Endothelial cell of umbilical vein (primary cell): ENCODE data around the gene TSPAN5. TPM values are rescaled to one million over a fixed set of nuclear protein-coding genes. Genes with fewer than 3 reads are reported as not detected.
A peak's percentile ranks its signal among the peaks of the same experiment; 100 is the strongest.

Experiments
- BruUV-seq: library from RNA; stranded (reverse); fragments of 400-500 nt; replicated peaks from 2 replicates; lab custom pipeline; 2021; lab: Mats Ljungman, UMichigan
- CTCF ChIA-PET: fragments of 300-600, 350-600 bp; sonication (Branson Sonifier 250); formaldehyde crosslinking; loops from one replicate; lab custom pipeline; 2021; ENCODE audit warnings: antibody characterized with exemption, inconsistent platforms; lab: Charles Lee
- POLR2A ChIA-PET: fragments of 300-600, 350-600 bp; sonication (Branson Sonifier 250); formaldehyde crosslinking; loops from one replicate; lab custom pipeline; 2021; ENCODE audit warnings: antibody characterized with exemption, inconsistent platforms; lab: Charles Lee
- DNase-seq: peaks from one replicate; pipeline ENCODE4 v3.0.0-alpha.2; 2011; ENCODE audit warnings: low read depth, low spot score
- FAIRE-seq: peaks from 2 replicates; lab custom pipeline; 2011; peaks lifted over from hg19 to GRCh38; lab: Jason Lieb, UNC
- H2AFZ ChIP-seq: 2 replicates; pipeline ENCODE4 v1.6.0; 2012; ENCODE audit warnings: low read depth, low read length, control low read depth, inconsistent platforms
- H3K27ac ChIP-seq: 2 replicates; pipeline ENCODE4 v1.5.1; 2011; ENCODE audit warnings: low read depth, mild to moderate bottlenecking, control low read depth, low read length, moderate library complexity; ENCODE audit not compliant: insufficient read depth
- H3K27me3 ChIP-seq, 2 experiments: 2 replicates each; pipeline versions ENCODE4 v1.6.0 to v1.6.1; 2011; ENCODE audit warnings: low read length in 2 of 2, mixed read lengths in 1 of 2; ENCODE audit not compliant: control insufficient read depth in 2 of 2, insufficient read depth in 2 of 2
- H3K36me3 ChIP-seq, 2 experiments: 2 replicates in 1 of 2; 3 replicates in 1 of 2; pipeline ENCODE4 v1.5.1; 2011; ENCODE audit warnings: low read length in 2 of 2, mild to moderate bottlenecking in 1 of 2, moderate library complexity in 1 of 2; ENCODE audit not compliant: control insufficient read depth in 2 of 2, insufficient read depth in 2 of 2; ENCODE audit errors: extremely low read depth in 1 of 2
- H3K4me1 ChIP-seq: 3 replicates; pipeline ENCODE4 v1.5.1; 2011; ENCODE audit warnings: mild to moderate bottlenecking, low read length; ENCODE audit not compliant: control insufficient read depth, insufficient read depth; ENCODE audit errors: extremely low read depth
- H3K4me2 ChIP-seq: 2 replicates; pipeline ENCODE4 v1.6.1; 2011; ENCODE audit warnings: low read length, control low read depth, mixed read lengths; ENCODE audit not compliant: insufficient read depth
- H3K4me3 ChIP-seq, 3 experiments: fragments of 200-600 bp in 1 of 3; sonication (generic), shearing (Covaris generic) in 1 of 3; replicated peaks in 1 of 3; 2 replicates each; pipeline ENCODE4 v1.5.1; 2011 to 2016; ENCODE audit warnings: control low read depth in 3 of 3, low read length in 3 of 3, mild to moderate bottlenecking in 2 of 3, inconsistent platforms in 1 of 3, low read depth in 1 of 3, moderate library complexity in 1 of 3; ENCODE audit not compliant: insufficient read depth in 1 of 3
- H3K79me2 ChIP-seq: 2 replicates; pipeline ENCODE4 v1.6.0; 2012; ENCODE audit warnings: low read length, inconsistent platforms; ENCODE audit not compliant: control insufficient read depth, insufficient read depth
- H3K9ac ChIP-seq: replicated peaks from 2 replicates; pipeline ENCODE3; 2011; ENCODE audit warnings: low read length, control low read depth; ENCODE audit not compliant: insufficient read depth; ENCODE audit errors: extremely low read depth
- H3K9me1 ChIP-seq: replicated peaks from 3 replicates; pipeline ENCODE4 v1.6.0; 2011; ENCODE audit warnings: mild to moderate bottlenecking, low read length; ENCODE audit not compliant: control insufficient read depth, insufficient read depth; ENCODE audit errors: extremely low read depth
- H3K9me3 ChIP-seq: replicated peaks from 2 replicates; pipeline ENCODE4 v1.5.1; 2012; ENCODE audit warnings: low read length, inconsistent platforms; ENCODE audit not compliant: control insufficient read depth, insufficient read depth
- H4K20me1 ChIP-seq: replicated peaks from 2 replicates; pipeline ENCODE3; 2011; ENCODE audit warnings: mild to moderate bottlenecking, low read length; ENCODE audit not compliant: control insufficient read depth, insufficient read depth; ENCODE audit errors: extremely low read depth
- EZH2 ChIP-seq: IDR thresholded peaks from 2 replicates; pipeline ENCODE4 v1.6.1; 2012; ENCODE audit warnings: borderline replicate concordance, low read depth, mild to moderate bottlenecking, moderate library complexity, low read length, inconsistent platforms; ENCODE audit not compliant: severe bottlenecking
- FOS ChIP-seq: IDR thresholded peaks from 2 replicates; pipeline ENCODE4 v1.6.1; 2011; ENCODE audit warnings: mild to moderate bottlenecking, low read length, moderate library complexity, borderline replicate concordance; ENCODE audit not compliant: insufficient read depth
- GATA2 ChIP-seq: IDR thresholded peaks from 2 replicates; pipeline ENCODE4 v1.7.0; 2011; ENCODE audit warnings: low read depth, mild to moderate bottlenecking, moderate library complexity, mixed read lengths, low read length; ENCODE audit not compliant: insufficient read length, insufficient read depth
- JUN ChIP-seq: IDR thresholded peaks from 2 replicates; pipeline ENCODE4 v1.6.1; 2011; ENCODE audit warnings: borderline replicate concordance, low read depth; ENCODE audit not compliant: insufficient read length, insufficient read depth
- MYC ChIP-seq: IDR thresholded peaks from one replicate; pipeline ENCODE4 v1.6.1; 2011; ENCODE audit warnings: mild to moderate bottlenecking, low read depth, low read length
- POLR2A ChIP-seq: IDR thresholded peaks from 2 replicates; pipeline ENCODE4 v1.6.1; 2012; ENCODE audit warnings: low read depth, mild to moderate bottlenecking, control low read depth, low read length
- POLR2AphosphoS5 ChIP-seq: IDR thresholded peaks from 2 replicates; pipeline ENCODE4 v1.6.1; 2012; ENCODE audit warnings: low read depth, mild to moderate bottlenecking, control low read depth, low read length, moderate library complexity; ENCODE audit not compliant: insufficient read depth
- dilution Hi-C: fragments of 300-500 bp; cut with MboI; formaldehyde crosslinking; loops from one replicate; pipeline ENCODE4 v1.15.0; 2019; ENCODE audit warnings: low sequenced_read_pairs; ENCODE audit not compliant: extremely low pct_ligation_motif_present
- intact Hi-C: fragments of 100-400 bp; cut with micrococcal nuclease; formaldehyde crosslinking; loops from one replicate; pipeline ENCODE4 v1.10.0; 2022
- polyA plus RNA-seq, 4 experiments: library from polyadenylated mRNA; depleted of rRNA in 3 of 4; stranded (reverse) in 3 of 4; unstranded in 1 of 4; fragments of >200 nt; gene quantifications; 2 replicates each; pipeline versions ENCODE4 v1.2.1 to v1.2.3, GENCODE V29; 2011 to 2012; ENCODE audit warnings: missing spikeins in 1 of 4
- total RNA-seq: library from RNA; stranded (reverse); gene quantifications from 2 replicates; pipeline ENCODE4 v1.2.3, GENCODE V29; 2021
- TF ChIP-seq, protein P1 (sequence below): IDR thresholded peaks from 2 replicates; pipeline ENCODE4 v1.6.1; 2011; ENCODE audit not compliant: insufficient read depth, insufficient read length
- TF ChIP-seq, protein P2 (sequence below), 2 donors: IDR thresholded peaks; 1 replicate in 1 of 2; 2 replicates in 1 of 2; pipeline ENCODE4 v1.5.1; 2011; ENCODE audit warnings: low read length in 2 of 2, mild to moderate bottlenecking in 2 of 2, moderate library complexity in 2 of 2, control low read depth in 1 of 2, inconsistent platforms in 1 of 2, low read depth in 1 of 2; ENCODE audit not compliant: insufficient read depth in 1 of 2; ENCODE audit errors: extremely low read depth in 1 of 2

TSPAN5 gene
- total and polyA plus RNA-seq, 2 donors (not counting 3 experiments of a cell fraction or from before 2014, with no cell fraction given), result 45.1 to 50.2 TPM

DNA sequence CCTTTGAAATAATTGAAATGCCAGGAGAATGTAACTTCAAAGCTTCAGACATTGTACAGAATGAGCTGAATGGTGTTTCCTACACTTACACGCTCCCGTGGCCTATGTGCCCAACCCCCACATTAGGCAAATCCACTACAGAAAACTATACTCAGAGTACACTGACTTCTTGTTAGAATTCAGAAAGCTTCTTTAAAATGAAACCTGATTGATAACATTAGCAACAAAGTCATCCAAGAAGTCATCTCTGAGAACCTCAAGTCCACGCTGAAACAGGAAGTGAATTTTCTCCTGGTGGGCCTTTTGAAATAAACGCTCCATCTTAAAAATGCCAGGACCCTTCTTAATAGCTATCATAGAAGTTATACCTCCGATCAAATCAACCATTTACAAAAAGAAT is 136.3 kb downstream of the TSPAN5 start:
- no peaks in the 10 kb centered on the region for H4K20me1 ChIP-seq
- peaks cover 58% of the 10 kb centered on the region for H3K4me1 ChIP-seq
- peak; percentile 21 for DNase-seq
- H2AFZ ChIP-seq, result no peak overlapping the region
- dilution Hi-C loops (no loop called here), intact Hi-C loops (loop anchor here (1.0 to 5.0 kb wide), 5 partner anchors 40 to 405 kb away; partner anchors contain the start of genes EIF4E and TSPAN5)
- TF ChIP-seq GATA2 (no peak), POLR2AphosphoS5 (no peak), JUN (no peak), EZH2 (no peak), MYC (no peak), POLR2A (no peak), FOS (no peak)
- TF ChIP-seq, protein P1, sequence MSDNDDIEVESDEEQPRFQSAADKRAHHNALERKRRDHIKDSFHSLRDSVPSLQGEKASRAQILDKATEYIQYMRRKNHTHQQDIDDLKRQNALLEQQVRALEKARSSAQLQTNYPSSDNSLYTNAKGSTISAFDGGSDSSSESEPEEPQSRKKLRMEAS, result no peak
- TF ChIP-seq, protein P2, sequence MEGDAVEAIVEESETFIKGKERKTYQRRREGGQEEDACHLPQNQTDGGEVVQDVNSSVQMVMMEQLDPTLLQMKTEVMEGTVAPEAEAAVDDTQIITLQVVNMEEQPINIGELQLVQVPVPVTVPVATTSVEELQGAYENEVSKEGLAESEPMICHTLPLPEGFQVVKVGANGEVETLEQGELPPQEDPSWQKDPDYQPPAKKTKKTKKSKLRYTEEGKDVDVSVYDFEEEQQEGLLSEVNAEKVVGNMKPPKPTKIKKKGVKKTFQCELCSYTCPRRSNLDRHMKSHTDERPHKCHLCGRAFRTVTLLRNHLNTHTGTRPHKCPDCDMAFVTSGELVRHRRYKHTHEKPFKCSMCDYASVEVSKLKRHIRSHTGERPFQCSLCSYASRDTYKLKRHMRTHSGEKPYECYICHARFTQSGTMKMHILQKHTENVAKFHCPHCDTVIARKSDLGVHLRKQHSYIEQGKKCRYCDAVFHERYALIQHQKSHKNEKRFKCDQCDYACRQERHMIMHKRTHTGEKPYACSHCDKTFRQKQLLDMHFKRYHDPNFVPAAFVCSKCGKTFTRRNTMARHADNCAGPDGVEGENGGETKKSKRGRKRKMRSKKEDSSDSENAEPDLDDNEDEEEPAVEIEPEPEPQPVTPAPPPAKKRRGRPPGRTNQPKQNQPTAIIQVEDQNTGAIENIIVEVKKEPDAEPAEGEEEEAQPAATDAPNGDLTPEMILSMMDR (IDR thresholded peaks at IDR 0.05; ENCODE audit: extremely low read depth in 1 of 2, insufficient read depth in 1 of 2, low read depth in 1 of 2, low read length in 2 of 2), result no peak
- peaks cover 46% of the 10 kb centered on the region for H3K79me2 ChIP-seq
- peak overlapping the region; percentile 95 for H3K4me2 ChIP-seq
- H3K9ac ChIP-seq, result peak overlapping the region; percentile 61
- peak; percentile 53 for FAIRE-seq
- H3K27ac ChIP-seq, result peak overlapping the region; percentile 97
- TSS peak; percentile 68 for BruUV-seq
- H3K4me3 ChIP-seq, result no peak overlapping the region
- H3K36me3 ChIP-seq, result no peaks in the 10 kb centered on the region
- H3K9me3 ChIP-seq, result no peaks in the 10 kb centered on the region
- H3K27me3 ChIP-seq, result no peaks in the 10 kb centered on the region
- CTCF ChIA-PET, result interaction anchor here (1.0 to 3.9 kb wide), 5 partner anchors 13 to 407 kb away, joined by 3 to 20 read pairs (median 6); partner anchors contain the start of gene EIF4E
- no peaks in the 10 kb centered on the region for H3K9me1 ChIP-seq
- POLR2A ChIA-PET, result interaction anchor here (0.6 kb wide), 1 partner anchor 14 kb away, joined by 4 read pairs; no protein-coding TSS in a partner anchor
